RWPE1 (cell line): ENCODE measurements around the gene WNT4.
A peak's percentile ranks its signal among the peaks of the same experiment; 100 is the strongest.

Source experiments
- CTCF ChIA-PET: fragments of 350-600 bp; sonication (Branson Sonifier 250); formaldehyde crosslinking; extraction: SDS; loops from one replicate; lab custom pipeline; 2021; lab: Yijun Ruan, JAX
- POLR2A ChIA-PET: fragments of 400-600 bp; formaldehyde crosslinking; extraction: SDS; loops from one replicate; lab custom pipeline; 2020; ENCODE audit warnings: antibody characterized with exemption; ENCODE audit not compliant: low non-redundant PET; lab: Yijun Ruan, JAX
- DNase-seq: peaks from one replicate; pipeline ENCODE4 v3.0.0; 2012; ENCODE audit warnings: low spot score
- H3K27ac ChIP-seq: fragments of 450-650 bp; 2 replicates; pipeline ENCODE4 v1.5.1; 2017
- TF ChIP-seq, protein P1 (sequence below): fragments of 450-650 bp; conservative IDR thresholded peaks from 2 replicates; pipeline ENCODE4 v1.5.1; 2017; ENCODE audit warnings: low read depth, mild to moderate bottlenecking

WNT4 gene

GRCh38 chr1:22176258-22176657 is 33.4 kb upstream of the WNT4 start:
- ChIA-PET POLR2A (no interaction called here), CTCF (no interaction called here)
- H3K27ac ChIP-seq = no peak overlapping the region
- TF ChIP-seq, protein P1, sequence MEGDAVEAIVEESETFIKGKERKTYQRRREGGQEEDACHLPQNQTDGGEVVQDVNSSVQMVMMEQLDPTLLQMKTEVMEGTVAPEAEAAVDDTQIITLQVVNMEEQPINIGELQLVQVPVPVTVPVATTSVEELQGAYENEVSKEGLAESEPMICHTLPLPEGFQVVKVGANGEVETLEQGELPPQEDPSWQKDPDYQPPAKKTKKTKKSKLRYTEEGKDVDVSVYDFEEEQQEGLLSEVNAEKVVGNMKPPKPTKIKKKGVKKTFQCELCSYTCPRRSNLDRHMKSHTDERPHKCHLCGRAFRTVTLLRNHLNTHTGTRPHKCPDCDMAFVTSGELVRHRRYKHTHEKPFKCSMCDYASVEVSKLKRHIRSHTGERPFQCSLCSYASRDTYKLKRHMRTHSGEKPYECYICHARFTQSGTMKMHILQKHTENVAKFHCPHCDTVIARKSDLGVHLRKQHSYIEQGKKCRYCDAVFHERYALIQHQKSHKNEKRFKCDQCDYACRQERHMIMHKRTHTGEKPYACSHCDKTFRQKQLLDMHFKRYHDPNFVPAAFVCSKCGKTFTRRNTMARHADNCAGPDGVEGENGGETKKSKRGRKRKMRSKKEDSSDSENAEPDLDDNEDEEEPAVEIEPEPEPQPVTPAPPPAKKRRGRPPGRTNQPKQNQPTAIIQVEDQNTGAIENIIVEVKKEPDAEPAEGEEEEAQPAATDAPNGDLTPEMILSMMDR = no peak
- DNase-seq = no peak

- H3K27ac ChIP-seq = no peak overlapping the region
- ChIA-PET POLR2A (no interaction called here), CTCF (no interaction called here)
- no peak for DNase-seq
- TF ChIP-seq, protein P1 = no peak
Observed at GRCh38 chr1:22174446-22175220, 31.7 kb upstream of the WNT4 start.

DNA sequence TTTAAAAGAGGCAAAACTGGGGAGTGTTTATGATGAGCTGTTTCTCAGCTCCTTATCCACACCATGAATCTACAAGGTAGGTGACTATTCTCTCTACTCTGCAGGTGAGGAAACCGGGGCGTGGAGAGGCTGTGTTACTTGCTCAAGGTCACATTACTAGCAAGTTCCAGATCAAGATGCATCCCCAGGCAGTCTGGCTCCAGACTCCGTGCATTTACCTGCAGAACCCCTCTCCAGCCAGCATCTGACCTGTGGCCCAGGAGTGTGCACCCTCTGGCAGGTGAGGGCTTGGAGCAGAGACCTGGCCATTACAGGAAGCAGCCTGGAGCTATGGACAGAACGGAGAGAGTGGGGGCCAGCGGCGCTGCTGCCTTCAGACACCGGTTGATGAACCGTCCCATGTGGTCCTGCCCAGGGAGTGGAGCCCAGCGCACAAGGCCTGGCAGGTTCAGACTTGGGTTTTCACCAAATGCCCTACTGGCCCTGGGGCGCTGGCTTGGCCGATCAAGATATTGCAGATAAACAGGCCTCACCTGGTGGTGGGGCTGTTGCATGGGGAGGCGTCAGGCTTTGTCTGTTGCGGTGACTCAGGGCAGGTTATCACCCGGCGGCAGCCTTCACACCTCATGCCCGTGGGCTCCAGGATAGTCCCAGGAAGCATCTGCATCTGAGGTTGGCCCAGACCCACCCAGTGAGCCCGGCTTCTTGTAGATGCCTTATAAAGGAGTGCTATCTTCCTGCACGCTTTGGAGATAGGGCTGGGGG is 29.2 kb upstream of the WNT4 start:
- peak; percentile 62 for DNase-seq
- CTCF ChIA-PET = no interaction called here
- TF ChIP-seq, protein P1 = no peak
- no peak overlapping the region for H3K27ac ChIP-seq
- POLR2A ChIA-PET = no interaction called here

DNA sequence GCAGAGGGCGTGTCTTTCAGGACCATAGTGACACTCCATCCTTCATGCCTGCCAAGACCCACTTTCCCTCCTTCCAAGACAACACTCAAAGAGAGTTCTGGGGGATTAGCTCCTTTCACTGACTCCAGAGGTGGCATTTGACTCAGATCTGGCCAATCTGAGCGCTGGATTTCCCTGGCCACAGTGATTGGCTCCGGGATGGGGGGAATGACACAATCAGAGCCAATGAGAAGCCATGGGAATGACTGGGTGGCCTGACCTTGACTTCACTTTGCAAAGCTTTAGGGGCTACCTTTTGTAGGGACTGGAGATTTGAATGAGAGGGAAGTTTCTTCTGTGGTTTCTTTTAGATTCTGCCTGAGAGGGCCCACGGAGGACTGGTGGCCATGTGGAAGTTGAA is 26.9 kb upstream of the WNT4 start:
- ChIA-PET CTCF (no interaction called here), POLR2A (no interaction called here)
- H3K27ac ChIP-seq = no peak overlapping the region
- no peak for DNase-seq
- TF ChIP-seq, protein P1 = no peak

- DNase-seq = no peak
- TF ChIP-seq, protein P1 = no peak
- no peak overlapping the region for H3K27ac ChIP-seq
- ChIA-PET POLR2A (no interaction called here), CTCF (interaction anchor here (0.6 to 1.2 kb wide), 4 partner anchors 9 to 230 kb away, joined by 3 to 8 read pairs (median 3); no protein-coding TSS in a partner anchor)
Observed at GRCh38 chr1:22168412-22168973, 25.6 kb upstream of the WNT4 start.

GRCh38 chr1:22166439-22166838 is 23.5 kb upstream of the WNT4 start:
- TF ChIP-seq, protein P1 = no peak
- ChIA-PET CTCF (no interaction called here), POLR2A (no interaction called here)
- no peak for DNase-seq
- H3K27ac ChIP-seq = no peak overlapping the region
